IPS-NIHi7 (cell line): Measurements from ENCODE around the gene SARDH.

Experiments used
- DNase-seq: peaks from one replicate; pipeline ENCODE4 v3.0.0; 2012; ENCODE audit warnings: mixed read lengths; ENCODE audit errors: extremely low spot score

Gene SARDH

GRCh38 chr9:133703591-133704399 lies 34.4 kb downstream of the SARDH start:
- no peak for DNase-seq

- no peak for DNase-seq
Measured at GRCh38 chr9:133702798-133703590, 35.2 kb downstream of the SARDH start.

- peak; percentile 61 for DNase-seq
Measured at GRCh38 chr9:133701981-133702797, 36.0 kb downstream of the SARDH start.

- no peak for DNase-seq
Measured at GRCh38 chr9:133701321-133701980, 36.7 kb downstream of the SARDH start.

- no peak for DNase-seq
Measured at GRCh38 chr9:133700819-133701320, 37.3 kb downstream of the SARDH start.

GRCh38 chr9:133699546-133699945 lies 38.6 kb downstream of the SARDH start:
- DNase-seq, result no peak

GRCh38 chr9:133696071-133696472 lies 42.1 kb downstream of the SARDH start:
- DNase-seq, result no peak

- no peak for DNase-seq
Measured at GRCh38 chr9:133694686-133695085, 43.5 kb downstream of the SARDH start.

GRCh38 chr9:133693703-133694529 lies 44.2 kb downstream of the SARDH start:
- no peak for DNase-seq

- DNase-seq, result no peak
Measured at GRCh38 chr9:133693116-133693515, 45.0 kb downstream of the SARDH start.

- DNase-seq, result no peak
Measured at GRCh38 chr9:133692364-133692985, 45.7 kb downstream of the SARDH start.

GRCh38 chr9:133691626-133692363 lies 46.4 kb downstream of the SARDH start:
- no peak for DNase-seq

GRCh38 chr9:133691191-133691590 lies 47.0 kb downstream of the SARDH start:
- DNase-seq, result no peak

GRCh38 chr9:133690081-133690561 lies 48.0 kb downstream of the SARDH start:
- DNase-seq, result no peak

- no peak for DNase-seq
Measured at GRCh38 chr9:133689151-133689763, 48.9 kb downstream of the SARDH start.

- no peak for DNase-seq
Measured at GRCh38 chr9:133687856-133688761, 50.0 kb downstream of the SARDH start.
